ENCODE measurements around the gene TMEM41A.
"Not testable (repeated sequence)": the region's sequence is repeated elsewhere in the genome, so short reads cannot be mapped to it uniquely, and the experiment has no call there.

The TMEM41A gene

DNA sequence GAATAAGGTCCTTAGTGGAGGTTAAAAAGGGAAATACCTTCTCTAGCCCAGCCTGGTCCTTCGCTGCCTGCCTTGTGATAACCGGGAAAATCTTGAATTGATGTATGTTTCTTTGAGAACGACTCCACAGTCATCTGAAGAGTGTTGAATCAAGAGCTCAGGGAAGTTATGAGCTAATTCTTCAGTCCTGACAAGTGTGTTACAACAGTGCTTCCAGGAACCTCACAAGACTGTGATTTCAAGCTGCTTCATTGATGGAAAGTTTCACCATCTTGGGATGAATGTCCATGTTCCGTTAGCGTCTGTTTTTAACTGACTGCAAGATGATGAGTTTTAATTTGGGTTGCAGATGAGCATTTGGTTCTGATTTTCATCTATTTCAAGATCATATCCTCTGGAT lies 12.4 kb downstream of the TMEM41A start:
- DNase-seq: no peak

DNA sequence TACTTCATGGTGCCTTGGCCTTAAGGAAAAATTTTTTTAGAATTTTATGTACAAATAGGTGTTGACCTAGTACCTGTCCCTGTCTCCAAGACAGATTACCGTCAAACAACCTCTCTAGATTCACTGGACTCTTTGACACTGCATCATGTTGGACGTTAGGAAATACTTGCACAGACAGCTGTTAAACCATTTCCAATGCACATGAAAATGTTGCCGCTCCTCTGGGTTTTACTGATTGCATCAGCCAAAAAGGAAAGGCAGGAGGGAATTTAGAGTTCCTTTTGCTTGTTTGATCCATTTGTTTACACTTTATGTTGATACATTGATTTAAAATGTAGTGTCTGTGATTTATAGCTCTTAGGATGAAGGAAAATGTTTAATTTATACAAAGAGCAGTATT lies 14.5 kb downstream of the TMEM41A start:
- DNase-seq: no peak

DNA sequence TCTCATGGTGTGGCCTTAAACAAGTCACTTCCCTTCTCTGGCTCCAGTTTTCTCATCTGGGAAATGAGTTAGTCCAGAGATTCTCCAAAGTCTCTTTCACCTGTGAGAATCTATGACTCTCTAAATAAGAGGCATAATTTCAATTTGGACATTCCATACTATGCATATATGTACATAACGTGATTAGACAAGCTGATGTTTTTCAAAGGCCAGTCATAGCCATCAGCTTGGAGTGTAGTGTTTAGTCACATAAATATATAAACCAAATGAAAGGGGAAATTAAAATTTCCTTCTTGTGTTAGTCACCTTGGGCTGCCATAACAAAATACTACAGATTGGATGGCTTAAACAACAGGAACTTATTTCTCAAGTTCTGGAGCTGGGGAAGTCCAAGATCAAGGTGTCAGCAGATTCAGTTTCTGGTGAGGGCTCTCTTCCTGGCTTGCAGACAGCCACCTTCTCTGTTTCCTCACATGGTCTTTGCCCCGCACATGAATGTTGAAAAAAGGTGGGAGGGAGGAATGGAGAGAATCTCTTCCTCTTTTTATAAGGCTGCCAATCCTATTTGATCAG lies 19.4 kb downstream of the TMEM41A start:
- no peak for DNase-seq

DNA sequence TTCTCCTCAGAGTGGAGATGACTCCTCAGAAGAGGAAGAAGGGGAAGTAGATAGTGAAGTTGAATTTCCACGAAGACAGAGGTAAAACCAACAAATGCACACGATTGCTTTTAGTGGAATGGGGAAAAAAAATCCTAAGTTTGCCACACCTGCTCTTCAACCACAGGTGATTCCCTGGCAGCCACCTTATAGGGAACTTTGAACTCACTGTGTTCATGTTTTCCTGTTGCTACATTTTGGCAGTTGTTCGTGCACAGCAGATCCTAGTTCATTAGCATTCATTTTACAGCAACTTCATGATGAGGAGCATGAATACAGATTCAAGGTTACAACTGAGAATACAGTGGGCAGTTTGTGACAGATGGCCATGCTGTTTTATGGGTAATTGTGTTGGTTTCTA lies 21.5 kb downstream of the TMEM41A start:
- no peak for DNase-seq

DNA sequence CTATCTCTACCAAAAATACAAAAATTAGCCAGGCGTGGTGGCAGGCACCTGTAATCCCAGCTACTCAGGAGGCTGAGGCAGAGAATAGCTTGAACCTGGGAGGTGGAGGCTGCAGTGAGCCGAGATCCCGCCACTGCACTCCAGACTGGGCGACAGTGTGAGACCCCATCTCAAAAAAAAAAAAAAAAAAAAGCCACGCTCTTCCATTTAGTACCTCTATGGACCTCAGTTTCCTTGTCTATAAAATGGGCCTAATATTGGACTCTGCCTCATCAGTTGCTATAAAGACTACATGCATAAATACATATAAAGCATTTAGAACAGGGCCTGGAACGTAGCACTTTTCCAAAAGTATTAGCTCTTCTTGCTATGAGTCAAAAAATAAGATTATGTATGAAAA lies 23.9 kb downstream of the TMEM41A start:
- not testable (repeated sequence) for DNase-seq

DNA sequence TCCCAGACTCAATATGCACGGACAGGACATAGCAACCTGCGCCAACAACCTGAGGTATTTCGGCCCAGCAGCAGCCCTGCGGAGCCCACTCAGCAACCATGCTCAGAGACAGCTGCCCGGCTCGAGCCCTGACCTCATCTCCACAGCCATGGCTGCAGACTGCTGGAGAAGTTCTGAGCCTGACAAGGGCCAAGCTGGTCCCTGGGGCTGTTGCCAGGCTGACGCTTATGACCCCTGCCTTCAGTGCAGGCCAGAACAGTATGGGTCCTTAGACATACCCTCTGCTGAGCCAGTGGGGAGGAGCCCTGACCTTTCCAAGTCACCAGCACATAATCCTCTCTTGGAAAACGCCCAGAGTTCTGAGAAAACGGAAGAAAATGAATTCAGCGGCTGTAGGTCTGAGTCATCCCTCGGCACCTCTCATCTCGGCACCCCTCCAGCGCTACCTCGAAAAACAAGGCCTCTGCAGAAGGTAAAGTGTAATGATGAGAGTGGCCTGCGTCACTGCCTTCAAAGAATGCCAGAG lies 25.5 kb downstream of the TMEM41A start:
- no peak for DNase-seq

DNA sequence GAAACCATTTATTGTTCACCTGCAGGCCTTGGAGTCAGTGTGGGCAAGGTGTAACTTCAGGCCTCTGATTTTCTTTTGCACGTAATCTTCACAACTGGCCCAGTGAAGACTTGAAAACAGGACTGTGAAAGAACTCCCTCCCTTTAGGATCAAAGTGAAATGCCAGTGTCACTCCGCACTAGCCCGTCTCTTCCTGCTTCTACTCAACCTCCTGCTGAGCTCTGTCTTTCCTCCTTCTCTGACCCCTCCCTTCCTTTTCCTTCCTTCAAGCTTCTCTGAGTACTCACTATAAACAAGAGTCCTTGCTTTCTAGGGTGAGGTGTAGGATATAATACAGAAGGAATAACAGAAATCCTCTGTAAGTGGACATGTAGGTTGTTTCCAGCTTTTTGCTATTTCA lies 28.5 kb downstream of the TMEM41A start:
- no peak for DNase-seq

DNA sequence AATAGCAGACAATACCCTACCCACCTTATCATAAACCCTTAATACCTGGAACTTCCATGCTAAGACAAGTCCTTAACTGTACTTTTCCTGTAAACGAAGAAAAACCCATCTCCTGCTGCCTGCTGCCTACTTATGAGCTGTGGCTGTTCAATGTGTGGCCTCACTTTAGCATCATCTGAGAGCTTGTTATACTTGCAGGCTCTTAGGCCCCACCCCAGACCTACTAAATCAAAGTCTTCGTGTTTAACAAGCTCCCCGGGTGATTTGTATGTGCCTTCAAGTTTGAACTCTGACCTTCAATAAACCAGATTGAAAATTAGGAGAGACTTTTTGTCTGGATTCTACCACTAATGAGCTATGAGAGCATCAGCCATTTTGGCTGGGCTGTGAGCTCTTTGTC lies 29.3 kb downstream of the TMEM41A start:
- no peak for DNase-seq

DNA sequence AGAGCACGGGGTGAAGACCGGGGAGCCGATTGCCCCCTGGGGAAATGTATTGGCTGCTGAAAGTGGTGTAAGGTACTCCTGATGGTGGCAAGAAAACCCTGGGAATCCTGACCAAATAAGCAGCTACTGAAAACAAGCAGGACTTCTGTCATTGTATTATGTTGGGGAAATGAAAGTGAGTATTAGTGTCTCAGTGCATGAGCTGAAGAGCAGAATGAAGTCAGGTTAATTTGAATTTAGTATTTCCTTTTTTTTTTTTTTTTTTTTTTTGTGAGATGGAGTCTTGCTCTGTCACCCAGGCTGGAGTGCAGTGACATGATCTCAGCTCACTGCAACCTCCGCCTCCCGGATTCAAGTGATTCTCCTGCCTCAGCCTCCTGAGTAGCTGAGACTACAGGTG lies 32.7 kb downstream of the TMEM41A start:
- DNase-seq: not testable (repeated sequence)

DNA sequence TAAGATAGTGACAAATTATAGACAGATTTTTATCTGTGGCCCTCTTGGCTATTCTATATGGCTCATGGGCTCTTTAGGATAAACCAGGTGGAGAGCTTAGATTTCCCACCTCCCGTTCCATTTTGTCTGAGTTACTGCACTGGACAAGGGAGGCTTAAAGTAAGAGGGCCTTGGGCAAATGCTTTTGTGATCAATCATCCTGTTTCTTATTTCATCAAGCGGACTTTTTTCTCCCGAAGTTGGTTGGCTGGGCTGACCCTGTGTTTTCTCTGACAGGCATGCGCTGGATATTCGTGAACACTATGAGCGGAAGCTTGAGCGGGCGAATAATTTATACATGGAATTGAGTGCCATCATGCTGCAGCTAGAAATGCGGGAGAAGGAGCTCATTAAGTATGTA lies 33.4 kb downstream of the TMEM41A start:
- DNase-seq: no peak

DNA sequence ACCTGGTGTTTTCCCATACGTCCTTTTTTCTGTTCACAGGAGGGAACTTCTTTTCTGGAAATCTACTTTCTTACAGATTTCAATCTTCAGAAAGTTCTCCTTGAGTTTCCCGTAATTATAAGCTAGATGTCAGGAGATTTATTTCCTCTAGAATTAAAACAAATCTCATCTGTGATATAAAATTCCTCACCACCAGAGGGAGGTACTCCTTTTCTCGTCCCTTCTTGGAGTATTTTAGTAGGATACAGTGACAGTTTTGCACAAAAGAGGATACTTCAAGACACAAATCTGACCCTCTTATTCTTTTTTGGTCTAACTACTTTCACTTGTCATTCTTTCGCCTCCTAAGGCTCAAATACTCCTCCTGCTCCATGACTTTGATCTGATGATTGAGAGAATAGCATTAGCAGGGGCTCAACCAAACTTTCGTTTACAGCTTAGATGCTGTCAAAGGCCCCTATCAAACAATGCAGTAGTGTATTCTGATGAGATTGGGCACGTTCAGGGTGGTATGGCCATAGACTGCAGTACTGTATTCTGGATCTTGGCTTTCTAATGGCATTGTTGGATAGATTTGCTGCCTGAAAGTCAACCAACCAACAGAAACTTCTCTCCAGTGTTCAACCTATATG lies 38.0 kb downstream of the TMEM41A start:
- DNase-seq: no peak

DNA sequence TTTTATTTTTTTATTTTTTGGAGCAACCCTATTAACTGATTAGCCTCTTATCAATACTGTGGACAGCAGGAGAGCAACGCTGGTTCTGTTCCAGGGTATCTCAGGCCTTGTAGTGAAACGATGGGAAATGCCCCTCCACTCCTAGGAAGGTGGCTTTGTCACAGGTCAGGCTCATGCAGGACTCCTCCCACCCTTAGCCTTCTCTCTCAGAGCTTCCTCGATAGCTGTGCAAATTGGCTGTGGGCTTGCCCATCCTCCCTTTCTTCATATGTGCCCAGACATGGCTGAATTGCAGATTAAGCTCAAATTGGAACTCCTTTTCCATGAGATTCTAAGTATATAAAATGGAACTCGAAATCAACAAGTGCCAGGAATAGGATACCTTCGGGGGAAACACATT lies 38.5 kb downstream of the TMEM41A start:
- no peak for DNase-seq

DNA sequence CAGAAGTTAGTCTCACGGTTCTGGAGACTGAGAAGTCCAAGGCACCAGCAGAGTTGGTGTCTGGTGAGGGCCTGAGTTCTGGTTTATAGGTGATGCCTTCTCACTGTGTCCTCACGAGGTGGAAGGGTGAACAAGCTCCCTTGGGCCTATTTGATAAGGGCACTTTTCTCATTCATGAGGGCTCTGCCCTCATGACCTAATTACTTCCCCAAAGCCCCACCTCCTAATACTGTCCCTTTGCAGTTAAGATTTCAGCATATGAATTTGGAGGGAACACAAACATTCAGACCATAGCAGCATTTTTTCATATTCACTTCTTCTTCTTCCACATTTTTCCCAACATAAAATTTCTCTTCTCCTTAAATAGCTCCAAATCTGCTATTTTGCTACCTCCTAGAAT lies 41.5 kb downstream of the TMEM41A start:
- DNase-seq: no peak

DNA sequence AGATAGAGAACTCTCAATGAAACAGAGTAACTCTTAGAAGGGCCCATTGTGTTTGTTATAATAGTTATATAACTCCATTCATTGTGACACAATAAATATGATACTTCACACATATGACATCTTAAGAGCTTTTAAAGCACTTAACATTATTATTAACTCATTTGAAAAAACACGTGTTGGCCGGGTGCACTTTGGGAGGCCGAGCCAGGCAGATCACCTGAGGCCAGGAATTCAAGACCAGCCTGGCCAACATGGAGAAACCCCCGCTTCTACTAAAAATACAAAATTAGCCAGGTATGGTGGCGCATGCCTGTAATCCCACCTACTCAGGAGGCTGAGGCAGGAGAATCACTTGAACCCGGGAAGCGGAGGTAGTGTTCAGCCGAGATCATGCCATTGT lies 47.4 kb downstream of the TMEM41A start:
- DNase-seq: not testable (repeated sequence)

DNA sequence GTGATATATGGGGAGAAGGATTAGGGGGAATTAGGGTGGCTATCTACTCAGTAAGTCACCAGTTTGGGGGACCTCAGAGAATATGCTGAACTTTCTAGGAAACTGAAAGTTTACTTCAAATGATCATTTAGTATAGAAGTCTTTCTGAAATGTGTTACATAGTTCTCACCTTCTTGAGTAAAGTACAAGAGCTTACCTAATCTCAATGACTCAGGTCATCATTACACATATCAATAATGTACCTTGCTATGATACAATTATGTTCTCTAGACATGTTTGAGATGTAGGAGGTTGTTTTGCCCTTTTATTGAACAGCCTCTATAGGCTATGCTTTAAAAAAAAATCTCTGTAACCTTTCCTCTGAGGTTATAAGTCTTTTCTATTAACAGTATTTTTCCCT lies 50.7 kb downstream of the TMEM41A start:
- DNase-seq: no peak

DNA sequence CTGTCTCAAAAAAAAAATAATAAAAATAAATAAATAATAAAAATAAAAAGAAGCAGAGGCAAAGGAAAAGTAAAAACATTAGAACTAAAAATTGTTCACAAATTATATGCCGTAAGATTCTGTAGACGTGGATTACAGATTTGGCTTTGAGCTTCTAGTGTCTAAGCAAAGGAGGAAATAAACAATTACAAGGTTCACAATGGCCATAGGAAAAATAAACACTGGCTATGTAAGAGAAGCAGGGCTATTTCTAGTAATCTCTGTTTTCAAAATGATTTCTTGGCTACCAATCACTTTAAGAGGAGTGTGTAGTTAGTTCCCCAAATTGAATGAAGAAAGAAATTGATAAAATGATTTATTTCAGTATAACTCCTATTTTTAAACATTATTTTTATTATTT lies 54.5 kb downstream of the TMEM41A start:
- no peak for DNase-seq

DNA sequence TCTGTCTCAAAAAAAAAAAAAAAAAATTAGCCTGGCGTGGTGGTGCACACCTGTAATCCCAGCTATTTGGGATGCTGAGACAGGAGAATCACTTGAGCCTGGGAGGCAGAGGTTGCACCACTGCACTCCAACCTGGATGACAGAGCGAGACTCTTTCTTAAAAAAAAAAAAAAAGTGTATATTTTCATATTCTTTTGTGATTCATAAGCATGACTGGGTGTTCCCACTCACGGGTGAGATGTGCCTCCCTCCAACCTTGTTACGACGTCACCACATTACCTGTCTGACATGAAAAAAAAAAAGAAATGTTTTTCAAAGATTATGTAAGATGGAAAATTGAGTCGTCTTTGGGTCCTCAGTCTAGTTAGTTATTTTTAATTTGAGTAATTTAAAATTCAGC lies 56.8 kb downstream of the TMEM41A start:
- DNase-seq: no peak

DNA sequence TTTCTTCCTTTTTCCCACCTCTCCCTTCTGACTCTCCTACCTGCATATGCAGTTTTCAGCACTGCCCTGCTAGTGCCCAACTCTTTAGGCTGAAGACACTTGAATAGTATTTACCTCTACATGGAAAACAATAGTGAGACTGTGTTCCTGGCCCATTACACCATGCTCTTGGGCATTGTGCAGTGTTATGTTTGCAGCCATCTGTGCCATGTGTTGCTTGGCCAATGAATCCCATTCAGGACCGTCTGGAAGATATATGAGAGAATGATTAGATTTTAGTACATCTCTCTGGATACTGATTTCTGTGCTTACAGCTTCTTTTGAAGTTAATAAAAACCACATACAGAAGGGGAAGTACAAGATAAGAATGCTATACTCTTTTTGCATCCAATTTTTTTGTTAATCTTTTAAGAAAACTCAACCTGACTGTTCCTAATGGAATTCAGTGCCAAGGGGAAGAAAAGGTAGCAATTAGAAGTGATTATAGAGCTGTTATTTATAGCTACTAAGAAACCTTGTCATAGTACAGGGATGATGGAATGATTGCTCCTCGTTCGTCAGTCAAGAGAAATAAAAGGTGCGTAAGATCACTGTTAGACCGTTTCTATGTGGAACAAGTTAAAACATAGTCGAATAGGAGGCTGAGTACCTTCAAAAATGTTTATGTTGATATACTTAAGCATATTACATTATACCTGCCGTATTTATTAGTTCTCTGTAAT lies 58.9 kb downstream of the TMEM41A start:
- no peak for DNase-seq
